H1 (cell line): ENCODE measurements around the gene S100PBP. TPM values are rescaled to one million over a fixed set of nuclear protein-coding genes. Genes with fewer than 3 reads are reported as not detected.

ENCODE experiments used
- CBX5 ChIP-seq: fragments of 300-800, 300-1000 bp; sonication (generic); IDR thresholded peaks from 2 replicates; pipeline ENCODE4 v1.7.1; 2016; ENCODE audit warnings: antibody characterized with exemption, low read length, low read depth
- FOSL1 ChIP-seq: IDR thresholded peaks from 2 replicates; pipeline ENCODE4 v1.6.1; 2011; ENCODE audit warnings: mild to moderate bottlenecking, low read depth, low read length, moderate library complexity; ENCODE audit not compliant: insufficient read depth
- KDM4A ChIP-seq: IDR thresholded peaks from one replicate; pipeline ENCODE4 v1.7.1; 2012; ENCODE audit warnings: low read depth, mild to moderate bottlenecking, moderate library complexity, low read length, inconsistent platforms; ENCODE audit not compliant: severe bottlenecking
- NRF1 ChIP-seq: IDR thresholded peaks from 2 replicates; pipeline ENCODE4 v1.6.1; 2011; ENCODE audit warnings: mild to moderate bottlenecking, low read depth, low read length, improper control_type of control experiment
- POU5F1 ChIP-seq: IDR thresholded peaks from 2 replicates; pipeline ENCODE4 v1.6.1; 2011; ENCODE audit warnings: low read depth, mild to moderate bottlenecking, low read length, moderate library complexity
- SIX5 ChIP-seq: IDR thresholded peaks from 2 replicates; pipeline ENCODE4 v1.6.1; 2011; ENCODE audit warnings: mild to moderate bottlenecking, low read depth, low read length
- SP4 ChIP-seq: IDR thresholded peaks from 2 replicates; pipeline ENCODE4 v1.6.1; 2012; ENCODE audit warnings: low read length, inconsistent platforms
- TAF1 ChIP-seq: IDR thresholded peaks from 2 replicates; pipeline ENCODE4 v1.6.1; 2011; ENCODE audit warnings: mild to moderate bottlenecking, low read depth, low read length
- polyA plus RNA-seq, 7 experiments: library from polyadenylated mRNA; depleted of rRNA in 3 of 7; stranded (reverse) in 5 of 7; unstranded in 2 of 7; fragments of >200 nt in 5 of 7; fragments of 200-250 nt in 2 of 7; gene quantifications; 1 replicate in 5 of 7; 2 replicates in 1 of 7; 4 replicates in 1 of 7; pipeline versions ENCODE4 v1.2.1 to v1.2.3, GENCODE V29; 2011 to 2013; ENCODE audit warnings: missing spikeins in 2 of 7, mixed read lengths in 2 of 7
- total RNA-seq: library from RNA; stranded (reverse); fragmentation: NEBNext Ultra II Directional; extraction: Animal tissue kit (Norgen Biotek cat#: 25700); gene quantifications from 2 replicates; pipeline ENCODE4 v1.2.1, GENCODE V29; 2021
- TF ChIP-seq, protein P1 (sequence below): fragments of 300-600 bp; sonication (generic); IDR thresholded peaks from 2 replicates; pipeline ENCODE4 v1.7.1; 2012; ENCODE audit warnings: low read length, moderate library complexity, mild to moderate bottlenecking, inconsistent platforms; ENCODE audit not compliant: insufficient replicate concordance

The S100PBP gene
- total and polyA plus RNA-seq, 2 of the 8 experiments (the other 6 are each of a cell fraction or from before 2014, with no cell fraction given): 43.8 to 68.3 TPM

DNA sequence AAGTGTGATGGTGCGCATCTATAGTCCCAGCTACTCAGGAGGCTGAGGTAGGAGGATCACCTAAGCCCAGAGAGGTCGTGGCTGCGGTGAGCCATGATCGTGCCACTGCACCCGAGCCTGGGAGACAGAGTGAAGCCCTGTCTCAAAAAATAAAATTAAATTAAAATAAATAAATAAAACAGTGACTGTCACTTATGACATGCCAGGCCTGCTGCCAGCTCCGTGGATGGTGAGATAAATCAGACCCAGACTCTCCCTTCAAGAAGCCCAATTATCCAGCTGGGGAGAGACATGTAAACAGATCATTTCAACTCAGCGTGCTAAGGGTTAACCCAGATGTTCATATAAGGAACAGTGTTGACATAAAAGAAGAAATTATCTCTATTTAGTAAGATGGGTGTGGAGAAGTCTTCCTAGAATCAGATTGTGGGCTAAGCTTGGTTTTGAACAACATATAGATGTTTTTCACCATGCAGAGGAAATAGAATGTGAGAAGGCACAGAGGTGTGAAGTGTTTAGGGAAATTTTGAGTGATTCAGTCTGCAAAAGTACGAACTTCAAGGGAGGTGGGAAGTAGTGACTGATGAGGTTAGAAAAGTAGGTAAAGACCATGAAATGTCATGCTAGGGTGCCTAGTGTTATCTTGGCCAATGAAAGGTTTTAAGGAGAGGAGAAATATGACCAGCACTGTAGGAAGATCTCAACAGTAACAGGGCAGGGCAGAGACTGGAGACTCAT lies 18.6 kb upstream of the S100PBP start (continued):
- TF ChIP-seq, protein P1, sequence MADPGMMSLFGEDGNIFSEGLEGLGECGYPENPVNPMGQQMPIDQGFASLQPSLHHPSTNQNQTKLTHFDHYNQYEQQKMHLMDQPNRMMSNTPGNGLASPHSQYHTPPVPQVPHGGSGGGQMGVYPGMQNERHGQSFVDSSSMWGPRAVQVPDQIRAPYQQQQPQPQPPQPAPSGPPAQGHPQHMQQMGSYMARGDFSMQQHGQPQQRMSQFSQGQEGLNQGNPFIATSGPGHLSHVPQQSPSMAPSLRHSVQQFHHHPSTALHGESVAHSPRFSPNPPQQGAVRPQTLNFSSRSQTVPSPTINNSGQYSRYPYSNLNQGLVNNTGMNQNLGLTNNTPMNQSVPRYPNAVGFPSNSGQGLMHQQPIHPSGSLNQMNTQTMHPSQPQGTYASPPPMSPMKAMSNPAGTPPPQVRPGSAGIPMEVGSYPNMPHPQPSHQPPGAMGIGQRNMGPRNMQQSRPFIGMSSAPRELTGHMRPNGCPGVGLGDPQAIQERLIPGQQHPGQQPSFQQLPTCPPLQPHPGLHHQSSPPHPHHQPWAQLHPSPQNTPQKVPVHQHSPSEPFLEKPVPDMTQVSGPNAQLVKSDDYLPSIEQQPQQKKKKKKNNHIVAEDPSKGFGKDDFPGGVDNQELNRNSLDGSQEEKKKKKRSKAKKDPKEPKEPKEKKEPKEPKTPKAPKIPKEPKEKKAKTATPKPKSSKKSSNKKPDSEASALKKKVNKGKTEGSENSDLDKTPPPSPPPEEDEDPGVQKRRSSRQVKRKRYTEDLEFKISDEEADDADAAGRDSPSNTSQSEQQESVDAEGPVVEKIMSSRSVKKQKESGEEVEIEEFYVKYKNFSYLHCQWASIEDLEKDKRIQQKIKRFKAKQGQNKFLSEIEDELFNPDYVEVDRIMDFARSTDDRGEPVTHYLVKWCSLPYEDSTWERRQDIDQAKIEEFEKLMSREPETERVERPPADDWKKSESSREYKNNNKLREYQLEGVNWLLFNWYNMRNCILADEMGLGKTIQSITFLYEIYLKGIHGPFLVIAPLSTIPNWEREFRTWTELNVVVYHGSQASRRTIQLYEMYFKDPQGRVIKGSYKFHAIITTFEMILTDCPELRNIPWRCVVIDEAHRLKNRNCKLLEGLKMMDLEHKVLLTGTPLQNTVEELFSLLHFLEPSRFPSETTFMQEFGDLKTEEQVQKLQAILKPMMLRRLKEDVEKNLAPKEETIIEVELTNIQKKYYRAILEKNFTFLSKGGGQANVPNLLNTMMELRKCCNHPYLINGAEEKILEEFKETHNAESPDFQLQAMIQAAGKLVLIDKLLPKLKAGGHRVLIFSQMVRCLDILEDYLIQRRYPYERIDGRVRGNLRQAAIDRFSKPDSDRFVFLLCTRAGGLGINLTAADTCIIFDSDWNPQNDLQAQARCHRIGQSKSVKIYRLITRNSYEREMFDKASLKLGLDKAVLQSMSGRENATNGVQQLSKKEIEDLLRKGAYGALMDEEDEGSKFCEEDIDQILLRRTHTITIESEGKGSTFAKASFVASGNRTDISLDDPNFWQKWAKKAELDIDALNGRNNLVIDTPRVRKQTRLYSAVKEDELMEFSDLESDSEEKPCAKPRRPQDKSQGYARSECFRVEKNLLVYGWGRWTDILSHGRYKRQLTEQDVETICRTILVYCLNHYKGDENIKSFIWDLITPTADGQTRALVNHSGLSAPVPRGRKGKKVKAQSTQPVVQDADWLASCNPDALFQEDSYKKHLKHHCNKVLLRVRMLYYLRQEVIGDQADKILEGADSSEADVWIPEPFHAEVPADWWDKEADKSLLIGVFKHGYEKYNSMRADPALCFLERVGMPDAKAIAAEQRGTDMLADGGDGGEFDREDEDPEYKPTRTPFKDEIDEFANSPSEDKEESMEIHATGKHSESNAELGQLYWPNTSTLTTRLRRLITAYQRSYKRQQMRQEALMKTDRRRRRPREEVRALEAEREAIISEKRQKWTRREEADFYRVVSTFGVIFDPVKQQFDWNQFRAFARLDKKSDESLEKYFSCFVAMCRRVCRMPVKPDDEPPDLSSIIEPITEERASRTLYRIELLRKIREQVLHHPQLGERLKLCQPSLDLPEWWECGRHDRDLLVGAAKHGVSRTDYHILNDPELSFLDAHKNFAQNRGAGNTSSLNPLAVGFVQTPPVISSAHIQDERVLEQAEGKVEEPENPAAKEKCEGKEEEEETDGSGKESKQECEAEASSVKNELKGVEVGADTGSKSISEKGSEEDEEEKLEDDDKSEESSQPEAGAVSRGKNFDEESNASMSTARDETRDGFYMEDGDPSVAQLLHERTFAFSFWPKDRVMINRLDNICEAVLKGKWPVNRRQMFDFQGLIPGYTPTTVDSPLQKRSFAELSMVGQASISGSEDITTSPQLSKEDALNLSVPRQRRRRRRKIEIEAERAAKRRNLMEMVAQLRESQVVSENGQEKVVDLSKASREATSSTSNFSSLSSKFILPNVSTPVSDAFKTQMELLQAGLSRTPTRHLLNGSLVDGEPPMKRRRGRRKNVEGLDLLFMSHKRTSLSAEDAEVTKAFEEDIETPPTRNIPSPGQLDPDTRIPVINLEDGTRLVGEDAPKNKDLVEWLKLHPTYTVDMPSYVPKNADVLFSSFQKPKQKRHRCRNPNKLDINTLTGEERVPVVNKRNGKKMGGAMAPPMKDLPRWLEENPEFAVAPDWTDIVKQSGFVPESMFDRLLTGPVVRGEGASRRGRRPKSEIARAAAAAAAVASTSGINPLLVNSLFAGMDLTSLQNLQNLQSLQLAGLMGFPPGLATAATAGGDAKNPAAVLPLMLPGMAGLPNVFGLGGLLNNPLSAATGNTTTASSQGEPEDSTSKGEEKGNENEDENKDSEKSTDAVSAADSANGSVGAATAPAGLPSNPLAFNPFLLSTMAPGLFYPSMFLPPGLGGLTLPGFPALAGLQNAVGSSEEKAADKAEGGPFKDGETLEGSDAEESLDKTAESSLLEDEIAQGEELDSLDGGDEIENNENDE: no peak
- no peak for TF ChIP-seq POU5F1
- no peak for TF ChIP-seq SP4
- TF ChIP-seq CBX5: no peak
- no peak for TF ChIP-seq KDM4A
- no peak for TF ChIP-seq NRF1
- TF ChIP-seq FOSL1: no peak
- no peak for TF ChIP-seq TAF1
- TF ChIP-seq SIX5: no peak
- TF ChIP-seq, all 59 proteins: peak for 0
